Stimulated activated effector memory CD8-positive, alpha-beta T cell treated with anti-CD3 and anti-CD28 coated beads, Interleukin-12 subunit alpha, Interleukin-12 subunit beta, amount 100 ng/mL, for 72 hours (primary cell): ENCODE results near the gene CRMP1.
"Not testable (repeated sequence)": the region's sequence is repeated elsewhere in the genome, so short reads cannot be mapped to it uniquely, and the experiment has no call there.

Experiments used
- ATAC-seq: fragments of 150-1000 bp; cut with Tn5 transposase; 2 replicates; pipeline ENCODE4 v1.10.0; 2021
- DNase-seq, 2 donors: peaks; one replicate each; pipeline ENCODE4 v3.0.0; 2021 to 2022; ENCODE audit warnings: low spot score in 2 of 2
- H3K27ac Mint-ChIP-seq: one replicate; pipeline ENCODE4 v1.8.0; 2022; ENCODE audit warnings: mild to moderate bottlenecking, mixed read lengths
- H3K36me3 Mint-ChIP-seq: one replicate; pipeline ENCODE4 v1.8.0; 2022; ENCODE audit warnings: mild to moderate bottlenecking, mixed read lengths
- H3K4me1 Mint-ChIP-seq: one replicate; pipeline ENCODE4 v1.8.0; 2022; ENCODE audit warnings: mixed read lengths
- H3K4me3 Mint-ChIP-seq: one replicate; pipeline ENCODE4 v1.8.0; 2022; ENCODE audit warnings: mild to moderate bottlenecking, mixed read lengths
- H3K9me3 Mint-ChIP-seq: one replicate; pipeline ENCODE4 v1.8.0; 2022; ENCODE audit warnings: mixed read lengths

CRMP1 gene

DNA sequence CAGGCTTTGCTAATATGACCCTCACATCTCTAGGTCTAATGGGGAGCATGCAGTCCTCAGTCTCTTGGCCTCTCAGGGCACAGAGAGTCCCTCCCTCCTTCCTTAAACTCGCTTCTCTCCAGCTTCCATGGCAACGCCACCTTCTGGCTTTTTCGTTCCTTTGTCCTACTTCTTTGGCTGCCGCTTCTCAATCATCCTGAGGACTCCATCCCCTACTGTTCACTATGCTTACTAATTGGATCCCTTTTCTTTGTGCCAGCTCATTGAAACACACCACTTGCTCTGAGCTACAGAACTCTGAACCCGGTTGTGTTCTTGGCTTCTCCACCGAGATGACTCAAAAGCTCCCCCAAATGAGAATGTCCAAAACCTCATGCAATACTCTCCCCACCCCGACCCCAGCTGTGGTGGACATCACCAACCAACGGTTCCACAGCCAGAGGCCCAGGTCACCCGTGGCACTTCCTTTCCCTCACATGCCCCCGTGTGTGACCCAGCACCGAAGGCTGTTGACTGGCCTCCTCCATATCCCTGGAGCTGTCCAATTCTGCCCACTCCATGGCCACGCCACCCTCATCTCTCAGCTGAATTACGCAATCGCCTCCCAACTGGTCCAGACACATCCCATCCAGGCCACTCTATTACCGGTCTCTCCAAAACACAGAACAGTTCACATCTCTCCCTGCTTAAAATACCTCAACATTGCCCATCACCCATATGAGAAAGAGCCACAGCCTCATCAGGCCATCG lies 34.7 kb downstream of the CRMP1 start:
- Mint-ChIP-seq H3K9me3 (no peaks in the 10 kb centered on the region), H3K4me3 (no peak overlapping the region), H3K27ac (no peak overlapping the region), H3K36me3 (no peaks in the 10 kb centered on the region), H3K4me1 (peaks cover under 1% of the 10 kb centered on the region)
- no peak for ATAC-seq
- no peak for DNase-seq

DNA sequence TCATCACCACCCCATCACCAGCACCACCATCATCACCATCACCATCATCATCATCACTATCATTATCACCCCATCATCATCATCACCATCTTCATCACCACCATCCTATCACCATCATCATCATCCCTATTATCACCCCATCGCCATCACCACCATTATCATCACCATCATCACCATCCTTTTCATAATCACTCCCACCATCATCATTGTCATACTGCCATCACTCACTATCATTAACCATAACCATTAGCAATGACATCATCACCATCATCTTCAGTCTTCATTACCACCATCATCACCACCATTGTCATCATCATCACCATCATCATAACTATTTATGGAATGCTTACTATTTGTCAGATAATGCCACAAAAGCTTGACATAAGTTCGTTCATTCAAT lies 35.7 kb downstream of the CRMP1 start:
- no peak for ATAC-seq
- no peak overlapping the region for H3K27ac Mint-ChIP-seq
- no peak for DNase-seq
- H3K36me3 Mint-ChIP-seq = no peaks in the 10 kb centered on the region
- no peaks in the 10 kb centered on the region for H3K4me1 Mint-ChIP-seq
- no peaks in the 10 kb centered on the region for H3K9me3 Mint-ChIP-seq
- no peak overlapping the region for H3K4me3 Mint-ChIP-seq

DNA sequence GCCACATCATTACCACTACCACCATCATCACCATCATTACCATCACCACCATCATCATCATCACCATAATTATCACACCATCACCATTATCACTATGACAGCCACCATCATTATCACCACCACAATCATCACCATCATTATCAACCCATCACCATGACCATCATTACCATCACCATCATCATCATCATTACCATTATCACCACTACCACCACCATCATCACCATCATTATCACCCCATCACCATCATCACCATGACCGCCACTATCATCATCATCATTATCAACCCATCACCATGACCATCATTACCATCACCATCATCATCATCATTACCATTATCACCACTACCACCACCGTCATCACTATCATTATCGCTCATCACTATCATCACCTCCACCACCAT lies 36.5 kb downstream of the CRMP1 start:
- not testable (repeated sequence) for H3K36me3 Mint-ChIP-seq, H3K4me1 Mint-ChIP-seq, H3K9me3 Mint-ChIP-seq, H3K4me3 Mint-ChIP-seq, ATAC-seq, DNase-seq, H3K27ac Mint-ChIP-seq

DNA sequence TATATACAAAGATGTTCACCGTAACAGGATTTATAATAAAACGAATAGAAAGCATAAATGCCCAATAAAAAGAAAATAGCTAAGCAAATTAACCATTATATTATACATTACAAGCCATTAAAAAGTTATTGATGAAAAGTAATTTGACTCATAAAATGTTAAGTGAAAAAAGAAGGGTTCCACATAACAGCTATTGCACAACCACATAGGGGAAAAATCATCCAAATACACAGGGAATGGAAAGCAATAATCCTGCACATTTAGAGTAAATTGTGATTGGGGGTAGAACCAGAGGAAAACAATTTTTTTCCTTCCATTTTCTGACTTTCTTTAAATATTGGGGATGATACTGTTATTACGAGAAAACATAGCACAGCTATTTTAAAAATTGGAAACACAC lies 38.0 kb downstream of the CRMP1 start:
- Mint-ChIP-seq H3K27ac (no peak overlapping the region), H3K9me3 (no peaks in the 10 kb centered on the region), H3K4me1 (no peaks in the 10 kb centered on the region), H3K36me3 (no peaks in the 10 kb centered on the region), H3K4me3 (no peak overlapping the region)
- no peak for ATAC-seq
- DNase-seq = no peak

DNA sequence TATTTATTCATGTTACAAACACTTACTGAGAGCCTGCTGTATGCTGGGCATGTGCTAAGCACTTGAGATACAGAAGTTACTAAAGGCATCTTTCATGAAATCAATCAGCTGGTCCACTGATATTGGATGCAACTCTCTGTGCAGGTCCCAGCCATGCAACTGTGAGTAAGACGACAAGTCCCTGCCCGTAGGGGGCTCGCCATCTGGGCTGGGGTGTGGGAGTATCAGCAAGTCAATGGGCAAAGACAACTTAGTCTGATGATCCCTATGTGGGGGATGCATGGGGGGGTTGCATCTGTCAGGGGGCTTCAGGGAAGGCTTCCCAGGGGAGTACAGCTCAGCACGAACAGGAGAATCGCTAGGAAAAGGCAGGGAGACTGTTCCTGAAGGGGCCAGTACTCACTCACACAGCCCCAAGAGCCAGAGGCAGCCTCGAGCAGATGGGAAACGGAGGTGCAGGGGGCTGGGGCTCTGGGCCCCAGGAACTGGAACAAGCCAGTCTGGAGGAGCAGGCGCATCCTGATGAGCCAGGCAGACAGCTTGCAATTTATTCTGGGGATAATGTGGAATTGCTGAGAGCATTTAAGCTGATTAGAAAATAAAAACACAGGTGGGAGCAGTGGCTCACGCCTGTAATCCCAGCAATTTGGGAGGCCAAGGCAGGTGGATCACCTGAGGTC lies 40.2 kb downstream of the CRMP1 start:
- no peak overlapping the region for H3K4me3 Mint-ChIP-seq
- H3K4me1 Mint-ChIP-seq = no peaks in the 10 kb centered on the region
- H3K27ac Mint-ChIP-seq = no peak overlapping the region
- DNase-seq (no peak), ATAC-seq (no peak)
- H3K9me3 Mint-ChIP-seq = no peaks in the 10 kb centered on the region
- H3K36me3 Mint-ChIP-seq = no peaks in the 10 kb centered on the region

DNA sequence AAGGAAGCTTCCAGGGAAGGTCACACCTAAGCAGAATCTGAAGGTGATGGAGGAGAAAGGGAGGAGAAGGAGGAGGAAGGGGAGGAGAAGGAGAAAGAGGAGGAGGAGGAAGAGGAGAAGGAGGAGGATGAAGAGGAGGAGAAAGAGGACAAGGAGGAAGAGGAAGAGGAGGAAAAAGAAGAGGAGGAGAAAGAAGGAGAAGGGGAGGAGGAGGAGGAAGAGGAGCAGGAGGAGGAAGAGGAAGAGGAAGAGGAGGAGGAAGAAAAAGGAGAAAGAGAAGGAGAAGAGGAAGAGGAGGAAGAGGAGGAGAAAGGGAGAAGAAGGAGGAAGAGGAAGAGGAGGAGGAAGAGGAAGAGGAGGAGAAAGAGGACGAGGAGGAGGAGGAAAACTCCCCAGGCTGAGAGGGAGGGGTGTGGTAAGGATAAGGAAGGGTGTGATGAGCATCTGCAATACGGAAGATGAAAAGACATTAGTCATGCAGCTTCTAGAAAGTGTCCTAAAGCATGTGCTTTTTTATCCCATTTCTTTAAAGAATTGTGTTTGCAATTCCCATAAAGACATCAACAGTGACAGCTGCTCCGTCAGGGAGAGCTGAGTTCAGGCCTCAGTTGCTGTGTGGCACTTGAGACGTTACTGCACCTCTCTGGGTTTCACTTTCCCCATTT lies 41.1 kb downstream of the CRMP1 start:
- no peaks in the 10 kb centered on the region for H3K36me3 Mint-ChIP-seq
- H3K4me1 Mint-ChIP-seq = no peaks in the 10 kb centered on the region

DNA sequence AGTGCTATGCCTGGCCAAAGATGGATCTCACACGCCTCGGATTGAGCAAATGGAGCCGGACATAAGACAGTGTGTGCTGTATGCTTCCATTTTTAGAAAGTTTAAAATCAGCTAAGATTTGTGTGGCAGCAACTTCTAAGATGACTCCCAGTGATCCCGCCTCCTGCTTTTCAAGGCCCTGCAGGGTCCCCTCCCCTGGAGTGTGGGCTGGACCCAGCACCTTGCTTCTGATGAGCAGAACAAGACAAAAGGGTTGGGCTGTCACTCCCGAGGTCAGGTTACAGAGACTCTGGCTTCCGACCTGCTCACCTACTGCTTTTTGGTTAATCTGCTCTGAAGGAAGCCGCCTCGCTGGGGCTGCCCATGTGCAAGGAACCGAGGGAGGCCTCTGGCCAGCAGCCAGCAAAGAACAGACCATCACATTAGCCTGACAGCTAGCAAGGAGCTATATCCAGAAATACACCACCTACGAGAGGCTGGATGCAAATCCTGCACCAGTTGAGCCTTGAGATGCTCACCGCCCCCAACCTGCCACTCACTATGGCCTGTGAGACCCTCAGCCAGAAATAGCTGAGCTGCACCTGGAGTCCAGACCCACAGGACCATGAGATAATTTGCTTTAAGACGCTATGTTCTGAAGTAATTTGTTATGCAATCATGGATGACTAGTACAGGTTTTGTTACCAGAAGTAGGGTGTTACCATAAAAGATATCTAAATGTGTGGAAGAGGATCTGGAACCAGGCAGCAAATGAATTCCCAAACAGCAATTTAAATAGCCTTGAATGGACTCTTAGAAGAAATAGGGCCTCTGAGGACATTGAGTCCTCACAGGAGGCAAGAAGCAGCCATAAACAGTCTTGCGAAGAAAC lies 47.6 kb downstream of the CRMP1 start:
- Mint-ChIP-seq H3K4me3 (no peak overlapping the region), H3K27ac (no peak overlapping the region), H3K4me1 (no peaks in the 10 kb centered on the region), H3K9me3 (peaks cover 3% of the 10 kb centered on the region), H3K36me3 (no peaks in the 10 kb centered on the region)
- ATAC-seq (no peak), DNase-seq (no peak)

More for the DNA sequence above, 41.1 kb downstream of the CRMP1 start:
- no peak for ATAC-seq
- Mint-ChIP-seq H3K27ac (no peak overlapping the region), H3K9me3 (no peaks in the 10 kb centered on the region), H3K4me3 (no peak overlapping the region)
- DNase-seq = no peak

DNA sequence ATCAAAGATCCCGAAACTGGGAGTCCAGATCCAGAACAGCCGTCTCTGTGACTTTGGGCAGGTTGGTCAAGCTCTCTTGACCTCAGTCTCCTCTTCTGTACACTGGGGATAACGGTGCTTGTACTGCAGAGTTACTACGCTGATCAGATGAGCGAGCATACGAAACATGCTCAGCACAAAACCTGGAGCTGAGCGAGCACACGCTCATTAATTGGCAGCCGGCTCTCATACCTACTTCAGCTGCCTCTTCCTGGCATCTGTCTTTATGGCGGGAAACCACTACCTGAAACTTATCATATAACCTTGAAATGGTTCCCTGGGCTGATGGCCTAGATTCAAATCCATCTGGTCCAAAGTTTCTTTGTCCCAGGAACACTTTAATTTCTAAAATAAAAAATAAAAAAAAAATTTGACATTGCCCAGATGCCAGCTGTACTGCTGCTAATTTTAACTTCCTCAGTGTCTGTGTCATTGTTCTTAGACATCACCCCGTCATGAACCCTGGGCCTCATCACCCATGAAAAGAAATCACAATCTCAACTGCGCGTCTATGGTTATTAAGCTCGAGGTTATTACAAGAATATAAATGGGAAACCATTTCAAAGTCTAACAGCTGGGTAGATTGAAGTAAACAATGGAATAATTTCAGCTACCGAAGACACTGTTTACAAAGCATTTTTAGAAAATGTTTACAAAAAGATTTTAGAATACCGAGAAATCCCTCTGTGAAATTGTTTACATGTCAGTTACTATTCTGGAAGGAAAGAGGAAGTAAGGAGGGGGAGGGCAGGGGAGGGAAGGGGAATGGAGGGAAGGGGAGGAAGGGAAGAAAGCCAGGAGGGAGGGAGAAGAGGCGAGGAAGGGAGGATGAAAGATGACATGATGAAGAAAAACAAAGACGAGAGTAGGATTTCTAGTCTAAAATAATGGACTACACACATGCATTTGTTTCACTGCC lies 49.0 kb downstream of the CRMP1 start:
- H3K27ac Mint-ChIP-seq = no peak overlapping the region
- no peaks in the 10 kb centered on the region for H3K36me3 Mint-ChIP-seq
- H3K4me1 Mint-ChIP-seq = no peaks in the 10 kb centered on the region
- DNase-seq (no peak), ATAC-seq (no peak)
- H3K9me3 Mint-ChIP-seq = peaks cover 3% of the 10 kb centered on the region
- H3K4me3 Mint-ChIP-seq = no peak overlapping the region

DNA sequence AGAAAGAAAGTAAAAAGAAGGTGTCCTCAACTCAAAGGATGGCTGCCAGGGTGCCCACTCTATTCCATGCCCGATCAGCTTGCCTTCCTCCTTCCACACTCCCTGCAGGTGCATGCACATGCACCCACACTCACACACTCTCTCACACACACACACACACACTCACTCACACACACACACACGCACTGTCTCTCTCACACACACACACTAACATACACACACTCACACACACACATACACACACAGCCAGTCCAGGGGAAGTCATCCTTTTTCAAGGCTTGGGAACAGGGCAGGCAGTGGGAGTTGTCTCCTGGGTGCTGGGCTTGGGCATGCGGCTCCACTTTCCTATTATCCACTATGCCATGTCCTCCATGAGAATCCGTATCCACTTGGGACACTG lies 50.4 kb downstream of the CRMP1 start:
- Mint-ChIP-seq H3K9me3 (peaks cover 3% of the 10 kb centered on the region), H3K27ac (no peak overlapping the region), H3K4me1 (no peaks in the 10 kb centered on the region), H3K36me3 (no peaks in the 10 kb centered on the region), H3K4me3 (no peak overlapping the region)
- DNase-seq (no peak), ATAC-seq (no peak)

DNA sequence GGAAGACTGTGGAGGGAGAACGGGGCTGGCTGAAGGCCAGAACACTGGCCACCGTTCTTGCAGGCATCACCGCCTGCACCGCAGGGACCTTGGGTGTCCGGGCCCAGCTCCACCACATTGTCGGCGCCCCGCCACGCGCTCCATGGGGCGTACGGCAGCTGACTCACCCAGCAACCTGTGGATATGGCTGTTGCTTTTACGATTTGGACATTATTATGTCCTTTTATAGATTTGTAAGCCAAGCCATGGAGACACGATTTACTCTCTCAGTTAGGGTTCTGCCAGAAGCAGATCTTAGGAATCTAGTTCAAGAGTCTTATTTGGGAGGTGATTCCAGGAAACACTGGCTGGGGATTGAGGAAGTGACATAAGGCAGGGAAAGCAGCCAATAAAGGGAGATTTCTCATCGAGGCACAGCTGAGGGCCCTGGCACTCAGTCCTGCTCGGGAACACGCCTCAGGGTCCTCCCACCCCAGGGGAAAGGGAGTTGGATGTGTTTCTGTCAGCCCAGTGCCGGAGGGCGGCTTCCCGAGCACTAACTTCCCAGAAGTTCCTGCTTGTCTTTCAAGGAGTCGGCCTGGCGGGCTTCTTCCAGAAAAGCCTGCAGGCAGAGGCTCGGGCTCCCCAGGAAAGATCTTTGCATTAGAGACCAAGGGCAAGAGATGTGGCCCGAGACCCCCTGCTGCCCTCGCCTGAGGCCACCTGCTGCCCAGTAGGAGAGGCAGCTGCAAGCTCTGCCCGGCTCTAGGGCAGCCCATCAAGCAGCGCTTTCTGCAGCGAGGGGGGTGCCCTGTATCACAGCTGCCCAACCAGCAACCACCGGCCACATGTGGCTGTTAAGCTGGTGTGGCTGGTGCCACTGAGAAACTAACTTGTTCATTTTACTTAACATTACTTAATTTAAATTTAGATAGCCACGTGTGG lies 52.9 kb downstream of the CRMP1 start:
- no peaks in the 10 kb centered on the region for H3K4me1 Mint-ChIP-seq
- ATAC-seq (no peak), DNase-seq (no peak)
- no peak overlapping the region for H3K4me3 Mint-ChIP-seq
- no peaks in the 10 kb centered on the region for H3K36me3 Mint-ChIP-seq
- no peak overlapping the region for H3K27ac Mint-ChIP-seq
- peaks cover 3% of the 10 kb centered on the region for H3K9me3 Mint-ChIP-seq

DNA sequence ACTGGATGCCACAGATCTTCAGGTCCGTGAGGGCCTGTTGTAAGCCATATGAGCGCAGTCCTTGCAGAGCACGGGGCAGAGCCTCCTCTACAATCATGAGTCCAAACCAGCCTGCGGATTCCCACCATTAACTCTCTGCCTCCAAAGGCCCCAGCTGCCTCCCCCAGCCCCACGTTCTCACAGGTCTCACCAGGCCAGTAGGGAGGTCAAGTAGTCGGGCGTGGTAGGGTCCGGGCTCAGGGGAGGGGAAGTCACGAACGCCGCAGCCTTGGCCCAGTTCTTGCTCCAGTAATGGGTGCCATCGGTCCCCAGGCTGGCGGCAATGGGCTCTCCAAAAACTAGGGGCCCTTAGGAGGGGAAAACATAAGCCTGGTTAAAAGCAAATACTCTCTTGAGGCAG lies 53.6 kb downstream of the CRMP1 start:
- H3K4me1 Mint-ChIP-seq = no peaks in the 10 kb centered on the region
- H3K27ac Mint-ChIP-seq = no peak overlapping the region
- peaks cover 3% of the 10 kb centered on the region for H3K9me3 Mint-ChIP-seq
- DNase-seq (no peak), ATAC-seq (no peak)
- no peak overlapping the region for H3K4me3 Mint-ChIP-seq
- no peaks in the 10 kb centered on the region for H3K36me3 Mint-ChIP-seq

DNA sequence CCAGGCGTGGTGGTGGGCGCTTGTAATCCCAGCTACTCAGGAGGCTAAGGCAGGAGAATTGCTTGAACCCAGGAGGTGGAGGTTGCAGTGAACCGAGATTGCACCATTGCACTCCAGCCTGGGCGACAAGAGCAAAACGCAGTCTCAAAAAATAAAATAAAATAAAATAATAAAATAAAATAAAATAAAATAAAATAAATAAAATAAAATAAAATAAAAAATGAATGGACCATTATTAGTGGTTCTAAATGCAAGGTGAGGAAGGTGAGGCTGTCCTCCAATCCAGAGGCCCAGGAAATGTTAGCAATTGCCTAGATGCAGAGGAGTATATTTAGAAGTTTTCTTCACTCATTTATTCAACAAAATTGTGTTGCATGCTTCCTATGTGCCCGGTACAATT lies 55.4 kb downstream of the CRMP1 start:
- H3K4me3 Mint-ChIP-seq, ATAC-seq, H3K9me3 Mint-ChIP-seq, H3K36me3 Mint-ChIP-seq, DNase-seq, H3K27ac Mint-ChIP-seq, H3K4me1 Mint-ChIP-seq: not testable (repeated sequence)

DNA sequence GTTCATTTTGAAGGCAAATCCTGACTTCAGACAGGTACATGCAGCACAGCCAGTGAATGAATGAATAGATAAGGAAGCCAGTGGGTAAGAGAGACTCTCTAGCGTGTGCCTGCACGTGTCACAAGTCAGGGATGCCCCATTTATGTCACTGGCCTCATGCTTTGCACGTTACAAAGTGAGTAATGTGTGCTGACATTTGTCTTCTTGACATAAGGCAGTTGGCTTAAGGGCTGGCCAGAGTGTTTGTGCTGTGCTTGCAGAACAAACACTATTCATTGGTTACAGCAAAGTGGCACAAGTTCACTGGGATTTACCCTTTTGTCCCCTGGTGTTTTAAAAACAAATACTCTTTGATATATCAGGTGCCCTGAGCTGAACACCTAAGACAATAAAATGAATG lies 55.9 kb downstream of the CRMP1 start:
- Mint-ChIP-seq H3K4me3 (no peak overlapping the region), H3K36me3 (no peaks in the 10 kb centered on the region), H3K27ac (no peak overlapping the region), H3K4me1 (no peaks in the 10 kb centered on the region), H3K9me3 (no peaks in the 10 kb centered on the region)
- DNase-seq (no peak), ATAC-seq (no peak)

DNA sequence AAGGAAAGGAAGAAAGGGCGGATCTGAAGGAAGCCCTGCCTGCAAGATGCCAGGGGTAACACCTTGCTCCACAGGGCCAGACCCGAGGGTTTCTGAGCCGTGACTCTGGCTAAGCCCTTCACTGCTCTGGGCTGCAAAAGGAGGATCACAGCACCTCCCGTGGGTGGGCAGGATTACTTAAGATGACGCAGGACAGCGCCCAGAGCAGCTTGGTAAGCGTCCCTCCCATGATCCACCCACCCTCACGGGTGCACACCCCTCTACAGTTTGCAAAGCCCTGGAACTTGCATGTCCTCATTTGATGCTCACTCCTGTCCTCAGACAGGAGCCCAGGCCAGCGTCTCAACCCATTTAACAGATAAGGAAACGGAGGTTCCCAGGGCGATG lies 64.9 kb downstream of the CRMP1 start:
- no peaks in the 10 kb centered on the region for H3K9me3 Mint-ChIP-seq
- ATAC-seq = no peak
- no peak for DNase-seq
- peaks cover 12% of the 10 kb centered on the region for H3K4me1 Mint-ChIP-seq
- H3K36me3 Mint-ChIP-seq = no peaks in the 10 kb centered on the region
- H3K4me3 Mint-ChIP-seq = no peak overlapping the region
- no peak overlapping the region for H3K27ac Mint-ChIP-seq
